NOMO-1 (cell line): ENCODE measurements around the gene DLG5.

Experiments
- DNase-seq, 2 experiments: peaks; one replicate each; lab custom pipeline; 2025; ENCODE audit not compliant: unreplicated experiment in 2 of 2; lab: John Stamatoyannopoulos, UW

DLG5 gene

GRCh38 chr10:77915319-77916105 is 11.0 kb downstream of the DLG5 start:
- no peak for DNase-seq

DNA sequence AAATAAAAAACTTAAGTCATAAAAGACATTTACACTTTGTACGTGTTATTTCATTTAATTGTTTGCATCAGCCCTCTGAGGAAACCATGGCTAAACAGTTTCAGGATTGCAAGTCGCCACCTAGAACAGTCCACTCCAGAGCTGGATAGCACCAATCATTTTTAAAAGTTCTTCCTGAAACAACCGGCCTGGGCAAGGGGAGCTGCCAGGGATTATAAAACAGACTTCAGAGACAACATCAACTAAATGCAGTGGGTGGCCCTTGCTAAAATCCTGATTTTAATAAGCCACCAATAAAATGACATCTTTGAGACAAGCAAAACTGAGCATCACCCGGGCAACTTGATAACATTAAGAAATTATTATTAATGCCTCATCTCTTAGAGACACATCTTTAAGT is 13.5 kb downstream of the DLG5 start:
- DNase-seq: no peak

DNA sequence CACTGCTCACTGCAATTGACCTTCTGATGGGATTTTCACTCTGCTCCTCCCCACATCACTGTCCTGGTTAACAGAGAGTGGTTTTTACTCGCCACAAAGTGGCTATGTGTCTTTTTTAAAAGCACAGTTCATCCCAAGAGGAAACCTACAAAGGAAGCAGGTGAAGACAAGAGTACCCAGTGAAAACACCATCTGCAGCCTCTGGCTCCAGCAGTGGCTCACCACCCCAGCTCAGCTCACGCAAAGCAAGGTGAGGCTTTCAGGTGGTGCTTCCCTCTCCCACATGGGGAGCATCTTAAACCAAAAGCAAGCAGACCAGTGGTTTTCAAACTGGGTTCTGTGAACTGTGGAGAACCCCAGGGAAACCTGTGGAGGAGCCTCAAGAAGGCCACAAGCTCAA is 14.0 kb downstream of the DLG5 start:
- DNase-seq: no peak

- DNase-seq: no peak
These were observed 14.9 kb downstream of the DLG5 start for GRCh38 chr10:77911535-77912123.

GRCh38 chr10:77910524-77911145 is 15.9 kb downstream of the DLG5 start:
- no peak for DNase-seq

DNA sequence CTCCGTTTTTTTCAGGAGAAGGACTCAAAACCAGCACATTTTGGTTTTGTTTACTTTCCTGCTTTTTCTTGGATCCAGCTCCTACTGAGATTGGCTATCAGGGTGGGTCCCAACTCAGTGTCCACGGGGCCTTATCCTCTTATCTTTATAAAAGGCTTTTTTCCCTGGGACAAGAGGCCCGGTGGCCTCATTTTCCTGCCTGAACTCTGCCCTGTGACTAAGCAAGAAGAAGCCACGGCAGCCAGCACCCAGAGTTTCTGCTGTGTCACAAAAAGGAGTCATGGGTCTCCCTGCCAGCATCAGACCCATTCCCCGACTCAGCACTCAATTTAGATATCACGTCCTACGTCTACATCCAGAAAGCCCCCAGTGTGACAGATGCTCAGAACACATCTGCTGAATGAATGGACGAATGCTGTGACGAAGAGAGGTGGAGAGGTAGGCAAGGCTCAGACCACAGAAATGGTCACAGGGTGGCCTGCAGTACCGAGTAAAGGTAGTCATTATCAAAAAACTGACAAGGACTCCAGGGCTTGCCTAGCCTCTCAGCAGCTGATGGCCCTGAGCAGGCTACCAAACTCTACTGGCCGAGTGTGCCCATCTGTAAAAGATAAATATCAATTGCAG is 16.7 kb downstream of the DLG5 start:
- DNase-seq: peak in 1 of 2 experiments; percentile 18

- DNase-seq: peak in 1 of 2 experiments; percentile 18
These were observed 17.4 kb downstream of the DLG5 start for GRCh38 chr10:77909021-77909748.

GRCh38 chr10:77907900-77908717 is 18.4 kb downstream of the DLG5 start:
- no peak for DNase-seq

DNA sequence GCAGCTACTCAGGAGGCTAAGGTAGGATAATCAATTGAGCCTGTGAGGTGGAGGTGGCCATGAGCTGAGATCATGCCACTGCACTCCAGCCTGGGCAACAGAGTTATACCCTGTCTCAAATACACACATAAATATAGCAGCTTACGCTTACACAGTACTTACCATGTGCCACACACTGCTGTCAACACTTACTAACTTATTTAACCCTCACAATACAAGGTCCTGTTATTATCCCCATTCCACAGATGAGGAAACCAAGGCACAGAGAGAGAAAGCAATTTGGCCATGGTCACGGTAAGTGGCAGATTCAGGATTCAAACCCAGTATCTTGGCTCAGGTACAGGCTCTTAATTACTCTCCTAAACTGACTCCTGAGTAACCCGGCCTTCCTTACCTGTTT is 19.1 kb downstream of the DLG5 start:
- DNase-seq: no peak

- peak in 1 of 2 experiments; percentile 32 for DNase-seq
These were observed 19.6 kb downstream of the DLG5 start for GRCh38 chr10:77906951-77907421.

GRCh38 chr10:77905781-77906180 is 20.8 kb downstream of the DLG5 start:
- DNase-seq: no peak

DNA sequence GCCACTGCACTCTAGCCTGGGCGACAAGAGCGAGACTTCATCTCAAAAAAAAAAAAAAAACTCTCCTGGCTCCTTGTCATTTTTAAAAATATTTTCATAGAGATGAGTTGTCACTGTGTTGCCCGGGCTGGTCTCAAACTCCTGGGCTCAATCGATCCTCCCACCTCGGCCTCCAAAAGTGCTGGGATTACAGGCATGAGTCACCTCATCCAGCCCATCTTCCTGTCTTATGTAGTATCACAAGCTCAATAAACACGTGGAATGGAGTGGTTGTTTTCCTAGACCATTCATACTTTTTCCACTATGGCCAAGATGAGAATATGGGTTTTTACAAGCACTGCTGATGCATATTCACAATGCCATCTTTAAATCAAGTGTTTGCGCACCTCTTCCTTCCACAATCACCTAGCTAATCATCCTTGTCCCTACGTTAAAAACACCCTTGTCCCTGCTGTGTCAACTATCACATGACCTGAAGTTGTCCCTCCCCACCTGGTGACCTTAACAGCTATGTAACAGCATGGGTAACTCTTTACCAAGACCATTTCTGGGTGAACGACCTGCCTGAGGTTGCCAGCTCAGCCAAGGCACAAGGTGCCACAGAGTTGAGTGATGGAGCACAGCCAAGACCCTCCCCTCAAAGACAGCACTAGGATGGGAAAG is 21.3 kb downstream of the DLG5 start:
- DNase-seq: no peak

- DNase-seq: no peak
These were observed 22.3 kb downstream of the DLG5 start for GRCh38 chr10:77904100-77904840.

GRCh38 chr10:77902159-77902558 is 24.4 kb downstream of the DLG5 start:
- DNase-seq: no peak

- DNase-seq: no peak
These were observed 24.8 kb downstream of the DLG5 start for GRCh38 chr10:77901743-77902142.

- DNase-seq: no peak
These were observed 26.9 kb downstream of the DLG5 start for GRCh38 chr10:77899690-77900089.

DNA sequence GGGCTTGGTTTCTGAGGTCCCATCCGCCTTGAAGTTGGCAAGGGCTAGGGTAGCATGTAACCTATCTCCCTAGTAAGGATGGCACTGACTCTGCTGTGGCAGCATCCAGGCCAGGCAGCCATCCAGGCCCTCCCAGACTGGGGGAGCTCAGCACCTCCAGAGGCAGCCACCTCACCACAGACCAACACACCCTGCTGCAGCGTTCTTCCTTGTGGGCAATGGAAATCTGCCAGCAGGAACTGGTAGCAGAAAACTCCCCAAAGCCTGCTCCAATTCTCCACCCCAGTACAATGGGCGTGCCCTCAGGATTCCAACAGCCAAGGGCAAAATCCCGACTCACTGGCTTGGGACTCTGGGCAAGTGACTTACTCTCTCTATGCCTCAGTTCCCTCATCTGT is 27.5 kb downstream of the DLG5 start:
- DNase-seq: no peak

DNA sequence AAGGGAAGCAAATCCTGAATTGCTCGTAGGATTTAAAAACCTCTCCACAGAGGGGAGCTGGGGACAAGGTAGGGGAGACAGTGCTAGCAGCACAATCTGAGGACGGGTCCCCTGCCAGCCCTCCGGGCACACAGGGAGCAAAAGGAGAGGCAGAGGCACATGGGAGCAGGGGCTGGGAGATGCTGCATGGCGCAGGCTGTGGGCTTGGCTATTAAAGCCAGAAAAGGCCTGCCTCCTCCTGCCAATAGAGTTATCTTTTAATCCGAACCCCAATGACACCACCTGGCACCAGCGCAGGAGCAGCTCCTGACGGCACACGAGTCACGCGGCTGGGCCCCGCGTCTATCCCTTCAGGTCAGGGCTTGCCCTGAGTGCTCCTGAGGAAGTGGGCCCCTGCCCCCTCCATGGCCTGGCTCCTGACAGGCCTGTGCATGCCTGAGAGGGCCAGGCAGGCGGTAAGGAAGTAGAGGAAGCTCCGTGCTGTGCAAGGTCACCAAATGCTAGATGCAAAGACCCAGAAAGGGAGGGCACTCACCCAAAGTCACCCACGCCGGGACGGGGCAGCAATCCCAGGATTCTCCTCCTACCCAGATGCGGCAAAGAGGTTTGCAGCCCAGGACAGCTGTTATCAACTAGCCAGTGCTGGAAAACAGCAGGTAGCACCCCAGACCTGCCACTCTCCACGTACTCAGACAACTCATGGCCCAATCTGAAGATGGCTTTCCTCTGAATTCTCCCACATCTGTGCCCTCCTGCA is 28.1 kb downstream of the DLG5 start:
- DNase-seq: peak; percentile 81 to 91
